GM19397 (cell line): ENCODE results near the gene AP2A2.

Source experiments
- ATAC-seq: cut with Tn5 transposase; IDR thresholded peaks from one replicate; pipeline ENCODE4 v1.9.1; 2021; ENCODE audit warnings: mild to moderate bottlenecking, moderate library complexity; ENCODE audit not compliant: unreplicated experiment

AP2A2 gene

GRCh38 chr11:1026641-1027482 is 101.2 kb downstream of the AP2A2 start:
- no peak for ATAC-seq

DNA sequence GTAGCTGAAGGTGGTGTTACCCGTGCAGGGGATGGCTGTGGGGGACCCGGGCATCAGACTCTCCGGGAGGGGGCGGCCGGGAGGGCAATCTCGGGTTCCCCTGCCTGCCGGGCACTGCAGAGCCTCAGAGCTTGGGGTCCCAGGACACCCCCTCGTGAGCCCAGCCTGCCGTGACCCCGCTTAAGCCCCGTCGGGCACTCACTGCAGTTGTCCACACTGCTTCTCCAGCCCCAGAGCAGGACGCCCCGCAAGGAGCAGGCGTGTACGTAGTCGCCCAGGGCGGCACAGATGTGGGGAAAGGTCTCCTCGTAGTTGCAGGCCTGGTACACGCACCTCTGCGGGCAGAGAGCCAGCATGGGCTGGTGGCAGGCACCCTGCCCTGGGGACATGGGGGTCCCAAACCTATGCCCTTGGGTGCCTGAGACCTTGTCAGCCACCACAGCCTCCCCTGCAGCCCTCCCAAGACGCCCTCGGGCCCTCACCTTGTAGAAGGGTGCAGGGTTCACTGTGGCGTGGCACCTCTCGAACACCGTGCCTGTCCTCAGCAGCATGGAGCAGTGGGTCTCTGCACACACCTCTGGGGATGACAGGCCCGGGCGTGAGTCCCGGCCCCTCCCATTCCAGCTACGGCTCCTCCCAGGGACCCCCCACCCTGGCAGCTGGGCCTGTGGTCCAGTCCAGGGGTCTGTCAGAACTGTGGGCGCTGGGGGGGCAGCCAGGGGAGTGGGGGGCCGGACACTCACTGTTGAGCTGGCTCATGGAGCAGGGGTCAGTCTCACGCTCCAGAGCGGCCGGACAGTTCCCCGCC is 102.0 kb downstream of the AP2A2 start:
- no peak for ATAC-seq

DNA sequence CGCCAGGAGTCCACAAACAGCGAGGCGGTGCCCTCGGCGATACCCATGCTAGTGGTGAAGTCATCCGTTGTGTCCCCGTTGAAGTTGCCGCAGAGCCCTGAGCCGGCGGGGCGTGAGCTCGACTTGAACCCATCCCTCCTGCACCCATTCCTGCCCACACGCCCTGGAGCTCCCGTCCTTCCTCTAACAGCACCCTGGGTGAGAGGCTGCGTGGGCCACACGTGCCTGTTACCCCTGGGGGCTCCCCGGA is 102.5 kb downstream of the AP2A2 start:
- no peak for ATAC-seq

GRCh38 chr11:1028616-1029015 is 102.9 kb downstream of the AP2A2 start:
- ATAC-seq: no peak

DNA sequence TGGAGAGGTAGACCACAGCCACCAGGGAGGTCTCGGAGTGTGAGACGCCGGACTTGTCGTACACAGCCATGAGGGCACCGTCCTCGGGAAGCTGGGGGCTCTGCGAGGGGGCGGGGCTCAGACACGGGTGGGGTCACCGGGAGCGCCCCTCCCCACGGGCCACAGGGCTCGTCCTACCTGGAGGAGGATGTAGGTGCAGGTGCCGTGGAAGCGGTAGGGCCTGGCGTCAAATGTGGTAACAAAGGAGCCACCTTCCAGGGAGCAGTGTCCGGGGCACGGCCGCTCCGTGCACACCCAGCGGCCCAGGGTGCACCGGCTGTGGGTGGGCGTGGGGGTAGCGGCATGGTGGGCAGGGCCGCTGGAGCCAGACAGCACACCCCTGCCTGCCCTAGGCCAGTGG is 103.4 kb downstream of the AP2A2 start:
- no peak for ATAC-seq

DNA sequence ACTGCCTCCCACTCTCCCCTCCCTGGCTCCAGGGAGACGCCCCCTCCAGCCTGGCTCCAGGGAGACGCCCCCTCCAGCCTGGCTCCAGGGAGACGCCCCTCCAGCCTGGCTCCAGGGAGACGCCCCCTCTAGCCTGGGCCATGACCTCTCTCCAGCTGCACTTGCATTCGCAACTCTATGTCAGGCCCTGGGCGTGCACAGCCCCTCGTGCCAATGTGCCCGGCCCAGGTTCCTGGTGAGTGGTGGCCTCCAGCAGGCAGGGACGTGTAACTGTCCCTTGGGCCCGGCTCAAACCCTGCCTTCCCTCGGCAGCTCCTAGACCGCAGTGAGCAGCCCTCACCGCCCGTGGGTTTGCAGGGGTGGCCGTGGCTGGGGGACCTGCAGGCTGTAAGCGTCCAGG is 104.0 kb downstream of the AP2A2 start:
- no peak for ATAC-seq

DNA sequence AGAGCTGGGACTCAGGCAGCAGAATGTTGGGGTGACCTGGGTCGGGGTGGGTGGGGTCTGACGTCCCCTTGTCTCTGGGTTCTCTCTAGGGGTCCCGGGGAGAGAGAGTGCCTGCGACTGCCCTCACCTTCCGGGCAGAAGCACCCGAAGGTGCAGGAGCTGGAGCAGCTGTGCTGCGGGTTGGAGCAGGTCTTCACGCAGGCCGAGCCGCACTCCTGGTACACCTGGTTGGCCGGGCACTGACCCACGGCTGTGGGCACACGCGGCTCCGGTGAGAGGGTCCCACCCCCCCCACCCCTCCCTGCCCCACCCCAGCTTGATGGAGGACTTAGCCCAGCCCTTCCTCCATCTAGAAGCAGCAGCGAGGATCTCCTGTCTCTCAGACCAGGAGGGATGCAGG is 104.4 kb downstream of the AP2A2 start:
- no peak for ATAC-seq

GRCh38 chr11:1030556-1030955 is 104.9 kb downstream of the AP2A2 start:
- no peak for ATAC-seq

DNA sequence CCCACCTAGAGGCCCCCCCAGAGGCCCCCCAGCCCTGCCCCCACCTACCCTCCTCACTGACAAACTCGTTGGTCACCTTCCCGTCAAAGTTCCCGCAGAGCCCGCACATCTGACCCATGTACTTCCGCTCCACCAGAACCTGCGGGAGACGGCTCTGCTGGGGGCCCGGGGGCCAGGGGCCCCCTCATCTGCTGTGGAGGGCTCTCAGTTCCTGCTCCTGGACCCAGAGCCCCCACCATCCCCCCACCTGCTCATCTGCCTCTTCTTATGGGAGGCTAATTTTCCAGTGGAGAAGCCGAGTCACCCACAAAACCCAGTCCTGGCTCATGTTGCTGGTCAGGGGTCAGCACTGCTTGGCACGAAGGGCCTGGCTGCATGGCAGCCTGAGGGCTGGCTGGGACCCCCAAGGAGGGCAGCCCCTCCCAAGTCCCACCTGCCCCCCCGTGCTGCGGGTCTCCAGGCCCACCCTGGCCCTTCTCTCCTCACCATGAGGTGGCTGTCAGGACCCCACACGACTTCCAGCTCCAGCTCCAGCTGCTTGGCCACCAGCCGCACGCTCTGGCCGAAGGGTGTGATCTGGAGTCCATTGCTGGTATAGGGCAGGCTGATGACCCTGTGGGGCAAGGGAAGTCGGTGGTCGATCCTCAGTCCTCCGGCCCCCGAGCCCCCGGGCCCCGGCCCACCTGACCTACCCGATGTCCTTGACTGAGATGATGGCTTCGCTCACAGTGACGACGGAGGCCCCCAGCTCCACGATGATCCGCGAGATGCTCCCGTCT is 105.6 kb downstream of the AP2A2 start:
- no peak for ATAC-seq

DNA sequence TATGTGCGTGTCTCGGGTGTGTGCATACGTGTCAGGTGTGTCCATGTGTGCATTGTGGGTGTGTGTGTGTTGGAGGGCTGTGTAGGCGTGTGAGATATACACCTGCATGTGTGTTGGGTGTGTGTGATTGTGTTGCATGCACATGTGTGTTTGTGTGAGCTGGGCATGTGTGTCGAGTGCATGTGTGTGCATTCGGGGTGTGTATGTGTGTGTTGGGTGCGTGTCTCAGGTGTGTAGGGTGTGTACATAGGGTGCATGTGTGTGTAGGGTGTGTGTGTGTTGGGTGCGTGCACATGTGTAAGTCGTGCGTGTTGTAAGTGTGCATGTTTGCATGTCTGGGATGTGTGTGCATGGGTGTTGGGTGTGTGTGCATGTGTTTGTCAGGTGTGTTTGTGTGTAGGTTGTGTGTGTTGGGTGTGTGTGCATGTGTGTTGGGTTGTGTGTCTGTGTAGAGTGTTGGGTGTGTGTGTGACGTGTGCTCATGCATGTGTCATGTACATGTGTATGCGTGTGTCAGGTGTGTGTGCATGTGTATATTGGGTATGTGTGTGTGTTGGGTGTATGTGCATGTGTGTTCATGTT is 106.7 kb downstream of the AP2A2 start:
- no peak for ATAC-seq

DNA sequence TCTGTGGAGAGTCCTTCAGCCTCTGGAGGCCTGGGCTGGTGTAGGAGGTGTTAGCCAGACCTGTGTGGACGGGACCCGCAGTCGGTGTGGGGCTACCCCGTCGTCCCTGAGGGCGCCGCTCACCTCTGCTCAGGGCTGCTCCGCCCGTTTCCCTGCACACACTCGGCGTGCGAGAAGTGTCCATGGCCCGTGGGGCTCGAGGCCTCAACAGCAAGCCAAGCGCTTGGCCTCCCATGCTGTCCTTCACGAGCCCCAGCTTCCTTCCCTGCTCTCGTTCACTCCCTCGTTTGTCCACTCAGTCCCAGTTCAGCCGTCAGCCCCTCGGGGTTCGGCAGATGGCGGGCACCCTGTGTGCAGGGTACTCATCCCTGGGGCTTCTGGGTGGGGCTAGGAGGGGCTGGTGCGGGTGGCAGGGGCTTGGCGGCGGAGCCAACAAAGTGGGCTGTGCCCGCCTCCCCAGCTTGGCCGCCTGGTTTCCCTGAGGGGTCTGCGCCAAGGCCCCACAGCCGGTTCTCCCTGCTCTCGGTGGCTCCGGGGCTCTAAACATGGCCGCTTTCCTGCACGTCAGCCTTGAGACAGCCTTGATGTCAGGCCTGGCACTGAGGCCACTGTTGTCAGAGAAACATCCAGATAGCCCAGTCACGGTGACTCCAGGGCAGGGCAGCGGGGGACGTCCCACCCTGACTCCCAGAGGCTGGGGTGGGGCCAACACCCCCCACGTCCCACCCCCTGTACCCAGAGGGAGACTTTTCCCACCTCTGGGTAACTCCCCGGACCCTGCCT is 107.5 kb downstream of the AP2A2 start:
- ATAC-seq: no peak

GRCh38 chr11:1034001-1034400 is 108.3 kb downstream of the AP2A2 start:
- ATAC-seq: no peak

DNA sequence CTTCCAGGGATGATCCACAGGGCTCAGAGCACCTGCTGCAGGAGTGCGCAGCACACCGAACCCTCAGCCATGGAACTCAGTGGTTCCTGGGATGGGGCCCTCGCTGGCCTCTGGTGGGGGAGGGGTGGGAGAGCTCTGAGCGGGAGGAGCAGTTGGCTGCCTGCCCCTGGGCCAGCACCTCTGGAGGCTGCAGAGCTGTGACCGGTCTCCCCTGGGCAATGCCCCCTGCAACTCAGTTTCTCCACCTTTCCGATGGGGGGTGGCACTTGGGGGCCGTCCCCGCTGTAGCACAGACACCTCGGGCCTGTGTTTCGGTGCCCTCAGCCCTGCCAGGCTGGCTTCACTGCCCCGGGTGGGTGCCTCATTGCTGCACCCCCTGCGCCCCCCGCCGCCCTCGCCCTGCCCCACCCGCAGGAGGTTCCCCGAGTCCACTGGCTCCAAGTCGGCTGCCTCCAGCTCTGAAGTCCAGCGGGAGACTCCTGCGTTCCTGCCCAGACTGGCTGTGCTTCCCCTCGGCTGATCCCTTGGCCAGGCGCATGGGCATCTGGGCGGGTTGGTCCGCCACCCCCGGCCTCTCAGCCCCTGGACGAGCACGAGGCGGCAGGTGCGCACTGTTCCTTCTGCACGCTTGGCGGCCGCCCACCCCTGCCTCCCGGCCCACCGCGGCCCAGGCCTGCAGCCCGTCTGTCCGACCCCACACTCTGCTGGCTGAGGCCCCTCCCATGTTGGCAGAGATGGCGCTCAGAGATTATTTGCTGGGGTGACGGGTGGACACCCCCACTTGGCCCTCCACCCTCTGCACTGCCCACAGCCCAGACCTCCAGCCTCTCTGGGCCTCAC is 109.0 kb downstream of the AP2A2 start:
- ATAC-seq: no peak

DNA sequence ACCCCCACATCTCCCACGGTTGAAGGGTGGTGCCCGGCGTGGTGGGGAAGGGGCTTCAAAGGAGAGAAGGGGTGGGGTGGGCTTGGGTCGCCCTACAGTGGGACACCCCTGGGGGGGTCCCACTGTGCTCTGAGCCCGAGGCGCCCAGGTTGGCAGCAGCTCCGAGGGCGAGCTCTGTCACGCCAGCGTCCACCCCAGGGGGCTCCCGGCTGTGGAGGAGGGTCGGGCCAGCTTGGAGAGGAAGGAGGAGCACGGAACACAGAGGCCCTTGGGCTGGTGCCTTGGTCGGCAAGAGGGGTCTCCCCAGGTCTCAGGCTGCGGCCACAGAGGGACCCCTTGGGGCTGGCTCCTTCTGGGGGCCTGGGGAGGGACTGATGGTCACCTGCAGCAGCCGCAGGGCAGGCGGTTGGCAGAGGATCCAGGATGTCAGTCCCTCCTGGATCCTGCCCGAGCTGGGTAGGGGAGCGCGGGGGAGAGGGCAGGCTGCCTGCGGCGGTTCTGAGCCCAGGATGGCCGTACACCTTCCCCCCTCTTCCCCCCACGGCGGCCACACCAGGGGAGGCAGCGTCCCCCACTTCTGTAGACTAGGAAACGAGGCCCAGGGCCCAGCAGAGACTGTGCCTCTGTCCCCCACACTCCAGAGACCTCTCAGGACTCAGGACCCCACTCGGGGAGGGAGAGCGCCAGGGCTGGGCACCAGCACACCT is 110.1 kb downstream of the AP2A2 start:
- no peak for ATAC-seq

GRCh38 chr11:1036303-1036923 is 110.7 kb downstream of the AP2A2 start, which contains the start of gene MUC6:
TSS of gene MUC6 (minus strand) at chr11:1036718. CDS start at chr11:1036655, 63 bp downstream.
- ATAC-seq: no peak

DNA sequence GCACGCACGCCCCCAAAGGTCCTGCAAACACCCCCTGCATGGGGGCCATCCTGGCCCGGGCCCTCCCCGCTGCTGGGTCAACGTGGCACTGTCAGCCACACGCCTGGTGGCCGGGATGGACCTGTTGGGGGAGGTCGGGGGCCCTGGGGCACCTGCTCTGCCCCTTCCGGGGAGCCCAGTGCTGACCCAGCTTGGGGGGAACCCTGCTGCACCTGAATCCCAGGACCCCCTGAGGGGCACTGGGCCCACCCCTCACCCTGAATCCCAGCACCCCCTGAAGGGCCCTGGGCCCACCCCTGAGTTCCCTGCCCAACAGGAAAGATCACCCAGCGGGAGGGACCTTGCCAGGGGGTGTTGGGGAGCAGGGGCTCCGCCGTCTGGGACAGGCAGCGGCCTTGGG is 111.3 kb downstream of the AP2A2 start:
- ATAC-seq: no peak

DNA sequence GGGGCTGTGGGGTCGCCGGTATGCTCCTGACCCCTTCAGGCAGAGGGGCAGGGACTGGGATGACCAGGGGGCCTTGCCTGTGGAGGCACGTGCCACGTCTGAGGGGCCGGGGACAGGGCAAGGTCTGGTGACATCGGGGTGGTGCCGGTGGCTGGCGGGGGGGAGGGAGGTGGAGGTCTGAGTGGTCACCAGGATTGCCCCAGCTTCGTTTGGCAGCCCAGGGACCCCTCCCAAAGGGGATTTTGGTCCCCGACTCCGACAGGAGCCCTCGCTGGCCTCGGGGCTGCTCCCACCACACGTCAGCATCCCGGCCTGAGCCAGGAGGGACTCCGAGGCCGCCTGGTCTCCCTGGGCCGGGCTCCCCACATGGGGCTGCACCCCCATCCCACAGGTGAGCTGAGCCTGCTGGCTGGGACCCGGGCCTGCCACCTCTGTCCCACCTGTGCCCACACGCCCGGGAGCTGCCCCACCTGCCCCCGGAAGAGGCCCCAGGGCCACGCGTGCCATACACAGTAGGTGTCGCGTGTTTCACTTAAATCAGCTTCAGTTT is 111.9 kb downstream of the AP2A2 start:
- no peak for ATAC-seq

GRCh38 chr11:1038361-1038760 is 112.7 kb downstream of the AP2A2 start:
- ATAC-seq: no peak
